DMS153 treated with DMSO at 0.1 percent for 48 hours (cell line): ENCODE data around the gene SULT1A1.

Source experiments
- DNase-seq: peaks from one replicate; lab custom pipeline; 2025; ENCODE audit not compliant: unreplicated experiment; lab: John Stamatoyannopoulos, UW

The SULT1A1 gene

GRCh38 chr16:28561557-28562187 lies 48.2 kb downstream of the SULT1A1 start:
- no peak for DNase-seq

- DNase-seq = no peak
These were observed 51.4 kb downstream of the SULT1A1 start for GRCh38 chr16:28558456-28558855.

- DNase-seq = no peak
These were observed 52.9 kb downstream of the SULT1A1 start for GRCh38 chr16:28556914-28557320.

- DNase-seq = no peak
These were observed 54.3 kb downstream of the SULT1A1 start for GRCh38 chr16:28555561-28555960.
